Measurements from ENCODE around the gene PRPH2. TPM values are rescaled to one million over a fixed set of nuclear protein-coding genes. Genes with fewer than 3 reads are reported as not detected.

PRPH2 gene
- total RNA-seq, 2 donors from 2014 or later = 0.78 TPM; not detected in 1

DNA sequence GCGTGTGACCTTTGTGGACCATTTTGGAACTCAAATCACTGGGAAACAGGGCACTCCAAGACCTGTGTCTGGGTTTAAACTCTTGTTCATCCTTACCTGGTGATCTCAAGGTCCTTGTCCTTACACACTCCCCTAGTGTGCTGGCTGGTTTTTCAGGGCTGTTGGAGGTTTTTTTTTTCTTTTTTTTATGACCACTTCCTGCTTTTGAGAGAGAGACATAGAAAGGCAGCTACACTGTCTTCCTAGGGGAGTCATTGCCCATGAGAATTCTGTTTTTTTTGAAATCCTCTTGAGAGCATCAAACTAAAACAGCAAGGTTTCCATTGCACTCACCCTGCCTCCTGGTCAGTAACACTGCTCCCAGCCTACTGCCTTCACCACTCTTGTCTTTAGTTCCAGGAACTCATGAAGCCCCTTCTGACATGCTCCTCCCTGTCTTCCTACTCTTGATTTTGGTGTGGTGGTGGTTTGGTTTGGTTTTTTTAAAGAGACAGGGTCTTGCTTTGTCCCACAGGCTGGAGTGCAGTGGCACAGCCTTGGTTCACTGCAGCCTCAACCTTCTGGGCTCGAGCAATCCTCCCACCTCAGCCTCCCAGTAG, 28.6 kb downstream of the PRPH2 start:
- Histone ChIP-seq H3K27me3 (replicated peaks; ENCODE audit: insufficient read depth) (no peaks in the 10 kb centered on the region), H3K4me3 (no peak overlapping the region), H3K27ac (peak overlapping the region; percentile 37 to 63), H3K9me3 (no peaks in the 10 kb centered on the region), H3K36me3 (peaks cover 5% of the 10 kb centered on the region), H3K4me1 (ENCODE audit: control insufficient read depth in 1 of 2, low read depth in 2 of 2) (peaks cover 24 to 68% of the 10 kb centered on the region in 2 donors)
- DNase-seq (ENCODE audit: low spot score) = no peak
- no peak for ATAC-seq (ENCODE audit: insufficient number of reproducible peaks, low FRiP score, low read depth)
- TF ChIP-seq, protein P1, sequence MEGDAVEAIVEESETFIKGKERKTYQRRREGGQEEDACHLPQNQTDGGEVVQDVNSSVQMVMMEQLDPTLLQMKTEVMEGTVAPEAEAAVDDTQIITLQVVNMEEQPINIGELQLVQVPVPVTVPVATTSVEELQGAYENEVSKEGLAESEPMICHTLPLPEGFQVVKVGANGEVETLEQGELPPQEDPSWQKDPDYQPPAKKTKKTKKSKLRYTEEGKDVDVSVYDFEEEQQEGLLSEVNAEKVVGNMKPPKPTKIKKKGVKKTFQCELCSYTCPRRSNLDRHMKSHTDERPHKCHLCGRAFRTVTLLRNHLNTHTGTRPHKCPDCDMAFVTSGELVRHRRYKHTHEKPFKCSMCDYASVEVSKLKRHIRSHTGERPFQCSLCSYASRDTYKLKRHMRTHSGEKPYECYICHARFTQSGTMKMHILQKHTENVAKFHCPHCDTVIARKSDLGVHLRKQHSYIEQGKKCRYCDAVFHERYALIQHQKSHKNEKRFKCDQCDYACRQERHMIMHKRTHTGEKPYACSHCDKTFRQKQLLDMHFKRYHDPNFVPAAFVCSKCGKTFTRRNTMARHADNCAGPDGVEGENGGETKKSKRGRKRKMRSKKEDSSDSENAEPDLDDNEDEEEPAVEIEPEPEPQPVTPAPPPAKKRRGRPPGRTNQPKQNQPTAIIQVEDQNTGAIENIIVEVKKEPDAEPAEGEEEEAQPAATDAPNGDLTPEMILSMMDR (IDR thresholded peaks at IDR 0.05) = no peak

DNA sequence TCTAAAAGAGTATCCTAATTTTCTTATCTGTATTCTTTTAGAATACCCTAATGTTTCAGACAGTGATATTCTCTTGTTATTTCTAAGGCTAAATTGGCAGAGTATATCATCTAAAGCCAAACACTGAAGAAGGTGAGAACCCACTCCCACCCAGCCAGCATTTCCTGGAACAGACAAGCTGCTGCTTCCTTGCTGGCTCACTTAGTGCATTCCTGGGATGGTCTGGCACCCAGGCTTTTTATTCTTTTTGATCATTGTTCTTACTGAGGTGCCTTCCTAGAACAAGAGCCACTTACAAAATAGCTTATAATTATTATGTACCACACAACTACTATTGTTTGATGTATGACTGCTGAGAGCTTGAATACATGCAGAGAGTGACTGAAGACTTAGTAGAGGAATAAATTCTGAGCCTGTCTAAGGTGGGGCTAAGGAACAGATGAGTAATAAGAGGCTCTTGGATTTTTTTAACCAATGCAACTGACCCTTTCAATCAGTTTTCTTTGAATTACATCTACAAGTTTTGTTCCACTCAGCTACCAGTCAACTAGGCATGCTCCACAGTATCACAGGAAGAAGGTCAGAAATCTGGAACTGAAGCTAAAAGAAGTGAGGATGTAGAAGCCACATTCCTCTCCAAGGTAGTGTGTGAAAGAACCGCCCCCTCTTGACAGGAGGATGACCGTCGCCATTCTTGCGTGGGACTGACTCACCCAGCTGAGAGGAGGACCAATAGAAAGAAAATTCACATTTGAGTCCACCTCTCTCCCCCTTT, 30.1 kb downstream of the PRPH2 start:
- Histone ChIP-seq H3K27ac (peak overlapping the region; percentile 61 to 63), H3K4me3 (no peak overlapping the region), H3K4me1 (ENCODE audit: control insufficient read depth in 1 of 2, low read depth in 2 of 2) (peaks cover 24 to 66% of the 10 kb centered on the region in 2 donors), H3K27me3 (replicated peaks; ENCODE audit: insufficient read depth) (no peaks in the 10 kb centered on the region), H3K36me3 (peaks cover 5% of the 10 kb centered on the region), H3K9me3 (no peaks in the 10 kb centered on the region)
- ATAC-seq (ENCODE audit: insufficient number of reproducible peaks, low FRiP score, low read depth) (no peak), DNase-seq (ENCODE audit: low spot score) (no peak)
- TF ChIP-seq, protein P1 (IDR thresholded peaks at IDR 0.05) = no peak

DNA sequence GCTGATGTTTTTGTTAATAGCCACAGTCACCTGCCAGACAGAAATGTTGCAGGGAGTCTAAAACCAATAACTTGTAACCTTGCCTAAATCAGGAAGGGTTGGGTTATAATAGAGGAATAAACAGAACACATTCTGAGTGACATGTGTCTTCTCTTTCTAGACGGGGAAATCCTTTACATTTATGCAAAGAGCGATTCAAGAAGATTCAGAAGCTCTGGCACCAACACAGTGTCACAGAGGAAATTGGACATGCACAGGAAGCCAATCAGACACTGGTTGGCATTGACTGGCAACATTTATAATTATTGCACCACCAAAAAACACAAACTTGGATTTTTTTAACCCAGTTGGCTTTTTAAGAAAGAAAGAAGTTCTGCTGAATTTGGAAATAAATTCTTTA, 31.5 kb downstream of the PRPH2 start:
- Histone ChIP-seq H3K4me1 (ENCODE audit: control insufficient read depth in 1 of 2, low read depth in 2 of 2) (peaks cover 19 to 52% of the 10 kb centered on the region in 2 donors), H3K36me3 (peaks cover 5% of the 10 kb centered on the region), H3K27ac (peak overlapping the region; percentile 61 to 63), H3K4me3 (no peak overlapping the region), H3K27me3 (replicated peaks; ENCODE audit: insufficient read depth) (no peaks in the 10 kb centered on the region), H3K9me3 (no peaks in the 10 kb centered on the region)
- ATAC-seq (ENCODE audit: insufficient number of reproducible peaks, low FRiP score, low read depth) (no peak), DNase-seq (ENCODE audit: low spot score) (no peak)
- TF ChIP-seq, protein P1 (IDR thresholded peaks at IDR 0.05) = no peak

DNA sequence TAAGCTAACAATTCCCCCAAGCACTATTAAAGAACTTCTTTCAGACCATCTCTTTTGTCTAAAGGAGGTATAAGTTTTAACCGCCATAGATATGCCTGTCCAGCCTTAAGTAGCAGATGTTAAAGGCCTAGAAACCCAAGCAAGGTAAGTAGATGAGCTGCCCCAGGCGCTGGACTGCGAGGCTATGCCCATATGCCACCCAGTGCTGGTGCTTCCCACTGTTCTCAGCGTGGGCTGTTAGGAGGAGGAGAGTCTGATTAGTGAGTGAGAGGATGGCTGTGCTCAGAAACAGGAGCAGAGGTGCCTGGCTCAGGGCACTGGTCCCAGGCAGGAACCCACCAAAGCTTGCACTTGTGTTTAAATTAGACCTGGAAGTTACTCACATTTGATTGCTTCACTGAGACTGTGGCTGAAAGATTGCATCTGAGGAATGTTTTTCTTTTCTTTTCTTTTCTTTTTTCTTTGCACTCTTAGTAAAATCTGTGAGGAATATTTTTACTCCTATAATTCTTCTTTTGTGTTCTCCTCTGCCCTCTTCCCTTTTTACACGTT, 32.2 kb downstream of the PRPH2 start:
- Histone ChIP-seq H3K9me3 (no peaks in the 10 kb centered on the region), H3K4me1 (ENCODE audit: control insufficient read depth in 1 of 2, low read depth in 2 of 2) (peaks cover 19 to 48% of the 10 kb centered on the region in 2 donors), H3K27ac (peak overlapping the region; percentile 61 to 63), H3K4me3 (no peak overlapping the region), H3K27me3 (replicated peaks; ENCODE audit: insufficient read depth) (no peaks in the 10 kb centered on the region), H3K36me3 (peaks cover 5% of the 10 kb centered on the region)
- DNase-seq (ENCODE audit: low spot score) (no peak), ATAC-seq (ENCODE audit: insufficient number of reproducible peaks, low FRiP score, low read depth) (no peak)
- TF ChIP-seq, protein P1 (IDR thresholded peaks at IDR 0.05) = no peak

DNA sequence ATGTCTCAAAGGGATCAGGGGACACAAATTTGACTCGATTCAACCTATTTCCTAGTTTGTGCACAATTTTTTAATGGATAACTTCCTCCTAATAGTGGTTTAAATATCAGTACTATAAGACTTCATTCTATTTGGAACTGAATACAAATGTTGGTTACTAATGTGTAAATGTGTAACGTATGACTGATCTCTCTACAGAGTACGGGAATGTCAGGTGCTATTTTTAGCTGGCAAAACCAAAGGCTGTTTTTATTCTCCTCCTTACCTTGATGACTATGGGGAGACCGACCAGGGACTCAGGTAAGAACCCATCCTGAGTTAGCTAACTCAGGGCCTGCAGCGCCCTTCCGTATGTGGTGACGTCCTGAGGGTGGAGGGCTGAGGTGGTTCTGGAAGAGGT, 33.0 kb downstream of the PRPH2 start:
- Histone ChIP-seq H3K27me3 (replicated peaks; ENCODE audit: insufficient read depth) (no peaks in the 10 kb centered on the region), H3K4me3 (no peak overlapping the region), H3K9me3 (no peaks in the 10 kb centered on the region), H3K36me3 (peaks cover 13% of the 10 kb centered on the region), H3K4me1 (ENCODE audit: control insufficient read depth in 1 of 2, low read depth in 2 of 2) (peaks cover 19 to 39% of the 10 kb centered on the region in 2 donors), H3K27ac (peak overlapping the region in 1 of 2 donors; percentile 61)
- DNase-seq (ENCODE audit: low spot score) (no peak), ATAC-seq (ENCODE audit: insufficient number of reproducible peaks, low FRiP score, low read depth) (no peak)
- TF ChIP-seq, protein P1 (IDR thresholded peaks at IDR 0.05) = no peak
